Activated CD8-positive, alpha-beta memory T cell treated with anti-CD3 and anti-CD28 coated beads for 48 hours (primary cell): ENCODE results near the gene PEDS1.
A peak's percentile ranks its signal among the peaks of the same experiment; 100 is the strongest.
"Not testable (repeated sequence)": the region's sequence is repeated elsewhere in the genome, so short reads cannot be mapped to it uniquely, and the experiment has no call there.

Experiments used
- DNase-seq, 3 experiments: peaks; one replicate each; pipeline ENCODE4 v3.0.0-alpha.2; 2020; ENCODE audit warnings: low read depth in 2 of 3, low spot score in 2 of 3

Gene PEDS1

DNA sequence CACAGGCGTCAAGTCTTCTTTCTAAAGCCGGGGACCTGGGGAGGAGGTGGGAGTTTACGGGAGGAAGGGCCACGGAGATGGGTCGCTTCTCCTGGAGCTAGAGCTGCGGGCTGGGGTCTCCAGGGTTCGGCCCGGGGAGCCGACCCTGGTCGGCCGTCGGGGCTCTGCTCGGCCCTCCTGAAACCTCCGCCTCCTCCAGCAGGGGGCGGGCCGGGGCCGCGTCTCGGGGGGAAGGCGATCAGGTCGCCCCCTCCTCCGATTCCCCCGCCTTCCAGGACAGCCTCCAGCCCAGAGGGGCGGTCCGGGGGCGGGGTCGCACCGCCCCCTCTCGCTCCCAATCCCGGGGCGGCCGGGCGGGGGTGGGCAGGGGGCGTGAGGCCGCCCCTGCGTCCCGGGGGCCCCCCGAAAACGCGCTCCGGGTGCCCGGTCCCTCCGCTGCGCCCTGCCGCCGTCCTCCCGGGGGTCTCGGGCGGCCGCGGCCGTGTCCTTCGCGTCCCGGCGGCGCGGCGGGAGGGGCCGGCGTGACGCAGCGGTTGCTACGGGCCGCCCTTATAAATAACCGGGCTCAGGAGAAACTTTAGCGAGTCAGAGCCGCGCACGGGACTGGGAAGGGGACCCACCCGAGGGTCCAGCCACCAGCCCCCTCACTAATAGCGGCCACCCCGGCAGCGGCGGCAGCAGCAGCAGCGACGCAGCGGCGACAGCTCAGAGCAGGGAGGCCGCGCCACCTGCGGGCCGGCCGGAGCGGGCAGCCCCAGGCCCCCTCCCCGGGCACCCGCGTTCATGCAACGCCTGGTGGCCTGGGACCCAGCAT is 36.9 kb upstream of the PEDS1 start, which contains the start of gene CEBPB:
TSS of gene CEBPB (plus strand) at position 580 of the 814 bp plus-strand sequence. CDS start at position 784, 204 bp downstream.
- DNase-seq, result peak; percentile 68 to 76 (median 69)

- no peak for DNase-seq
Measured at GRCh38 chr20:50189681-50190250, 36.2 kb upstream of the PEDS1 start.

GRCh38 chr20:50188879-50189680 is 35.6 kb upstream of the PEDS1 start:
- no peak for DNase-seq

DNA sequence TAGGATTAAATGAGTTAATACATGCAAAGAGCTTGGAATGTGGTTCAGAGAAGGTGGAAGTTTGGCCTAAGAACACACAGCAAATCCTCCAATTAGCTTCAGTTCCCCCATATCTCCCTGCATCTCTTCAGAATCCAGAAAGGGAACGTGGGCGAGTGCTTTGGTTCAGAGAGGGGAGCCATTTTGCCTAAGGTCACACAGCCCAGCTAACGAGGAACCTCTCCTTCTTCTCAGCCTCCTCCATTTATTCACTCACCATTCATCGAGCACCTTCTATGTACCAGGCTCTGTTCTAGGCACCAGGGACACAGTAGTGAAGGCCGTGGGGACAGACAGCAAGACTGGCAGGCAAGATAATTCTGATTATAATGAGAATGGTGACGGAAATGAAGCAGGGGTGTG is 34.8 kb upstream of the PEDS1 start:
- no peak for DNase-seq

DNA sequence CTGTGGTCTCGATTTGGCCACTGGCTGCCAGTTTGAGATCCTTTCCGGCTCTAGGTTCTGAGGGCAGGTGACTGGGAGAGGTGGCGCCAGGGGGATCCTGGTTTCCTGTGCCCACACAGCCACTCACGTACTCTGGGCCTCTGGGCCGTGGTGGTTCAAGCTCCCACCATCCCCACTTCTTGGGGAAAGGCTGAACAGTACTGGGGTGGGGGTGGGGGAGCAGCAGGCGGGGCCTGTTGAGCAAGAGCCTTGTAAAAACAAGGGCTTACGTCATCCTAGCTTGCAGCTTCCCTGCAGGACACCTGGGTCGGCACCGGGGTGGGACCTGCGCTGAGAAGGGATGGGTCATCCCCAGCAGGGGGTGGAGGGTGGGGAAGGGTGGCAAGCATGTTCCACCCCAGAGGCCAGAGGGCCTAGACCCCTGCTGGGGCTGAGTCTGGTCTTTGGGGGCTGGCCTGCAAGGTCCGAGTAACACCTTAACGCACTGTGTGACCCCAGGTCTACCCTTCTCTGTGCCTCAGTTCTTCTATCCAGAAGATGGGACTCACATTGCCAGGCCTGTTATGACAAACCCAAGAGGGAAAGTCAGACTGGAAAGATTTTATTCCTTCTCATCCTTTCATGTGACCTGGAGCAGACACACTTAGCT is 34.0 kb upstream of the PEDS1 start:
- no peak for DNase-seq

DNA sequence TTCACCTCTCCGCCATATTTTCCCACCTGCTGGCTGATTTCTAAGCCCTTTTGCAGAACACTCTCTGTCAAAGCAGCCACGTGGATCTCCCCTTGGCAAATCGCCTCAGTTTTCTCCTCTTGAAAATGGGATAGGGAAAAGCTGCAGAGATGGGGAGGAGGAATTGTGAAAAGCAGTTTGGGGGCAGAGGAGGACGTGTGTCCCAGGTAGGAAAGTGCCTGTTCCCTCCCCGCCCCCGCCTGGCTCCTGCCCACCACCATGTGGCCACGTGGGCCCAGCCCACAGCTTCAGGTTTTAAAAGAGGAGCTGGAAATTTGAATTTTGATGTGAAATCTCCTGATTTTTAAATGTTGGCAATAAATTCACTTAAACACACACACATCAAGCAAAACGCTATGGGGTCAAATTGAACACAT is 33.5 kb upstream of the PEDS1 start:
- no peak for DNase-seq

- DNase-seq, result peak; percentile 54 to 99 (median 97)
Measured at GRCh38 chr20:50186151-50186885, 32.8 kb upstream of the PEDS1 start.

GRCh38 chr20:50185426-50185825 is 31.9 kb upstream of the PEDS1 start:
- no peak for DNase-seq

- DNase-seq, result no peak
Measured at GRCh38 chr20:50182346-50182745, 28.8 kb upstream of the PEDS1 start.

- no peak for DNase-seq
Measured at GRCh38 chr20:50181344-50181743, 27.8 kb upstream of the PEDS1 start.

- DNase-seq, result not testable (repeated sequence)
Measured at GRCh38 chr20:50178672-50179071, 25.1 kb upstream of the PEDS1 start.

- DNase-seq, result no peak
Measured at GRCh38 chr20:50175938-50176933, 22.7 kb upstream of the PEDS1 start.

DNA sequence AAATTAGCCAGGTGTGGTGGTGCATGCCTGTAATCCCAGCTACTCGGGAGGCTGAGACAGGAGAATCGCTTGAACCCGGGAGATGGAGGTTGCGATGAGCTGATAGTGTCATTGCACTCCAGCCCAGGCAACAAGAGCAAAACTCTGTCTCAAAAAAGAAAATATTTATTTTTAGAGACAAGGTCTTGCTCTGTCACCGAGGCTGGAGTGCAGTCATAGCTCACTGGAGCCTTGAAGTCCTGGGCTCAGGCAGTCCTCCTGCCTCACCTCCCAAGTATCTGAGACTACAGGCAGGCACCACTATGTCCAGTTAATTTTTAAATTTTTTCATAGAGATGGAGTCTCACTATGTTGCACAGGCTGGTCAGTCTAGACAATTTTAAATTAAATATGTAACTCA is 20.9 kb upstream of the PEDS1 start:
- no peak for DNase-seq

- DNase-seq, result no peak
Measured at GRCh38 chr20:50172347-50173013, 19.0 kb upstream of the PEDS1 start.

DNA sequence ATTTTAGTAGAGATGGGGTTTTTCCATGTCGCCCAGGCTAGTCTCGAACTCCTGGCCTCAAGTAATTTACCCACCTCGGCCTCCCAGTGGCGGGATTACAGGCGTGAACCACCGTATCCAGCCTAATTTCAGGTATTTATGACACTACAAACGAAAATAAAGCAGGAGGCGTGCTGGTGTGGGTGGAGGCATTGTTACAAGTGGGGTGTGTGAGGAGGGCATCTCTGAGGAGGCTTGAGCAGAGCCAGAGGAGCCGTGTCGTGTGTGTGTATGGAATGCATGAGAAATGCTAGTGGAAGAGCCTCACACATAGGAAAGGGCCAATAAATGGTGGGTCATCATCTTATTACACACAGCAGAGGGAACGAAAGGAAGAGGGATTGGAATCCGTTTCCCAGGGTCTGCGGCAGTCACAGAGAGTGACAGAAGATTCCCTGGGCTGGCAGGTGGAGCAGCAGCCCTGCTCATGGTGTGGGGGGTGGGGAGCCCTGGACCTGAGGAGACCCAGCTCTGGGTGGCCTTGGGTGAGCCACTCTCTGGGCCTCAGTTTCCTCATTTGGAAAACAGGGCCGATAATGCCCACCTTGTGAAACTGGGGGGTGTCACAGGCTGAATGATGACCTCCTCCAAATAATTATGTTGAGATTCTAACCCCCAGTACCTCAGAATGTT is 17.2 kb upstream of the PEDS1 start:
- DNase-seq, result no peak

GRCh38 chr20:50169329-50169823 is 15.9 kb upstream of the PEDS1 start:
- DNase-seq, result peak; percentile 45 to 83 (median 73)

GRCh38 chr20:50165684-50166554 is 12.4 kb upstream of the PEDS1 start:
- peak in 2 of 3 experiments; percentile 56 to 59 for DNase-seq
